Keratinocyte (primary cell): ENCODE results near the gene NXPH2.

Experiments used
- EZH2 ChIP-seq: IDR thresholded peaks from one replicate; pipeline ENCODE4 v1.6.1; 2012; ENCODE audit warnings: inconsistent platforms, mild to moderate bottlenecking, low read length, moderate library complexity
- TF ChIP-seq, protein P1 (sequence below), 3 experiments: IDR thresholded peaks in 1 of 3; conservative IDR thresholded peaks in 1 of 3; optimal IDR thresholded peaks in 1 of 3; 2 replicates in 2 of 3; 3 replicates in 1 of 3; pipeline versions ENCODE3 to v1.5.1; 2011; ENCODE audit warnings: low read length in 3 of 3, mild to moderate bottlenecking in 3 of 3, moderate library complexity in 2 of 3, control low read depth in 1 of 3, inconsistent platforms in 1 of 3; ENCODE audit not compliant: insufficient read depth in 2 of 3; ENCODE audit errors: extremely low read depth in 1 of 3

DNA sequence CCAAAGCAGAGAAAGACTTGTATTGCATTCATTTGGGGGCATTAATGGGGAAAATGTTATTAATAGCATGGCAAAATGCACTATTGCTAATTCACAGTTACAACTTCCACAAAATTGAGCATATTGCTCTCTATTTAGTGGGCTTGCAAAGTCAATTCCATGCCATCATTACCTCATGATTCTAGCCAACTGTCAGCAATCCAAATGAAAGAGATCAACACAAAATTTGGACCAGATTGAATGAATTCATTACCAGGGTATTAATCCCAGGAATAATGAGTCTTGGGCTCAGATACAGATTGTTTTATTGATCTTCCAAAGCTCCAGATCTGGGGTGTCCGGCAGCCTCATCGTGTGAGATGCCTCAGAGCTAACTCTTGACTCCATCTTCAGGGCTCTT is 38.3 kb downstream of the NXPH2 start:
- TF ChIP-seq, protein P1, sequence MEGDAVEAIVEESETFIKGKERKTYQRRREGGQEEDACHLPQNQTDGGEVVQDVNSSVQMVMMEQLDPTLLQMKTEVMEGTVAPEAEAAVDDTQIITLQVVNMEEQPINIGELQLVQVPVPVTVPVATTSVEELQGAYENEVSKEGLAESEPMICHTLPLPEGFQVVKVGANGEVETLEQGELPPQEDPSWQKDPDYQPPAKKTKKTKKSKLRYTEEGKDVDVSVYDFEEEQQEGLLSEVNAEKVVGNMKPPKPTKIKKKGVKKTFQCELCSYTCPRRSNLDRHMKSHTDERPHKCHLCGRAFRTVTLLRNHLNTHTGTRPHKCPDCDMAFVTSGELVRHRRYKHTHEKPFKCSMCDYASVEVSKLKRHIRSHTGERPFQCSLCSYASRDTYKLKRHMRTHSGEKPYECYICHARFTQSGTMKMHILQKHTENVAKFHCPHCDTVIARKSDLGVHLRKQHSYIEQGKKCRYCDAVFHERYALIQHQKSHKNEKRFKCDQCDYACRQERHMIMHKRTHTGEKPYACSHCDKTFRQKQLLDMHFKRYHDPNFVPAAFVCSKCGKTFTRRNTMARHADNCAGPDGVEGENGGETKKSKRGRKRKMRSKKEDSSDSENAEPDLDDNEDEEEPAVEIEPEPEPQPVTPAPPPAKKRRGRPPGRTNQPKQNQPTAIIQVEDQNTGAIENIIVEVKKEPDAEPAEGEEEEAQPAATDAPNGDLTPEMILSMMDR (optimal IDR thresholded peaks at IDR 0.05 in 1 of 3, IDR thresholded peaks at IDR 0.05 in 1 of 3, conservative IDR thresholded peaks at IDR 0.05 in 1 of 3; ENCODE audit: extremely low read depth in 1 of 3, insufficient read depth in 2 of 3, low read length in 3 of 3), result no peak
- TF ChIP-seq EZH2, result no peak
